ENCODE data around the gene GRK5. TPM values are rescaled to one million over a fixed set of nuclear protein-coding genes. Genes with fewer than 3 reads are reported as not detected.

The GRK5 gene
- total RNA-seq, 4 donors from 2014 or later, result 6.2 to 12.5 (median 9.1) TPM

GRCh38 chr10:119201233-119201632 lies 6.1 kb upstream of the GRK5 start:
- peaks cover 0 to 5% of the 10 kb centered on the region in 2 donors for H3K4me1 ChIP-seq
- intact Hi-C loops (cut with DNase I; ENCODE audit: low total_unique reads), result no loop called here
- no peak for ATAC-seq
- in situ Hi-C loops (cut with MboI; ENCODE audit: low sequenced_read_pairs in 4 of 4), result loop anchor here in 3 of 4 donors (5.0 to 10.0 kb wide), 3 partner anchors 214 to 246 kb away; no protein-coding TSS in a partner anchor
- H3K27me3 ChIP-seq, result no peaks in the 10 kb centered on the region
- TF ChIP-seq POLR2A (IDR thresholded peaks at IDR 0.05), result no peak
- TF ChIP-seq CTCF (IDR thresholded peaks at IDR 0.05 in 4 of 5, conservative IDR thresholded peaks at IDR 0.05 in 1 of 5), result no peak
- H3K9me3 ChIP-seq, result no peaks in the 10 kb centered on the region
- no peaks in the 10 kb centered on the region for H3K36me3 ChIP-seq
- H3K27ac ChIP-seq, result no peak overlapping the region
- DNase-seq, result no peak
- no peak overlapping the region for H3K4me3 ChIP-seq

- TF ChIP-seq POLR2A (IDR thresholded peaks at IDR 0.05) (no peak), CTCF (IDR thresholded peaks at IDR 0.05 in 4 of 5, conservative IDR thresholded peaks at IDR 0.05 in 1 of 5) (no peak)
- H3K27ac ChIP-seq, result no peak overlapping the region
- H3K9me3 ChIP-seq, result no peaks in the 10 kb centered on the region
- H3K4me3 ChIP-seq, result no peak overlapping the region
- in situ Hi-C loops (cut with MboI; ENCODE audit: low sequenced_read_pairs in 4 of 4), result loop anchor here in 3 of 4 donors (5.0 to 10.0 kb wide), 3 partner anchors 212 to 244 kb away; no protein-coding TSS in a partner anchor
- H3K27me3 ChIP-seq, result no peaks in the 10 kb centered on the region
- intact Hi-C loops (cut with DNase I; ENCODE audit: low total_unique reads), result no loop called here
- DNase-seq, result no peak
- peaks cover under 1 to 7% of the 10 kb centered on the region in 2 donors for H3K4me1 ChIP-seq
- ATAC-seq, result no peak
- no peaks in the 10 kb centered on the region for H3K36me3 ChIP-seq
These were observed 4.4 kb upstream of the GRK5 start for GRCh38 chr10:119203006-119203405.

- Histone ChIP-seq H3K9me3 (no peaks in the 10 kb centered on the region), H3K4me3 (peak overlapping the region; percentile 66 to 86 (median 76)), H3K27ac (peak overlapping the region; percentile 87 to 98 (median 92)), H3K36me3 (no peaks in the 10 kb centered on the region), H3K27me3 (no peaks in the 10 kb centered on the region), H3K4me1 (peaks cover 4 to 13% of the 10 kb centered on the region in 2 donors)
- DNase-seq (peak; percentile 40 to 51), ATAC-seq (peak; percentile 2 to 12)
- in situ Hi-C loops (cut with MboI; ENCODE audit: low sequenced_read_pairs in 4 of 4) (loop anchor here in 1 of 4 donors (5.0 to 10.0 kb wide), 2 partner anchors 209 to 236 kb away; no protein-coding TSS in a partner anchor), intact Hi-C loops (cut with DNase I; ENCODE audit: low total_unique reads) (loop anchor here (1.0 to 5.0 kb wide), 5 partner anchors 28 to 239 kb away; partner anchors contain the start of gene PRDX3)
- TF ChIP-seq CTCF (IDR thresholded peaks at IDR 0.05 in 4 of 5, conservative IDR thresholded peaks at IDR 0.05 in 1 of 5), result no peak
- no peak for TF ChIP-seq POLR2A (IDR thresholded peaks at IDR 0.05)
These were observed 1.3 kb upstream of the GRK5 start for GRCh38 chr10:119205894-119206602.

GRCh38 chr10:119206603-119207365 lies 587 bp upstream of the GRK5 start:
- no peaks in the 10 kb centered on the region for H3K9me3 ChIP-seq
- H3K4me1 ChIP-seq, result peaks cover 7 to 13% of the 10 kb centered on the region in 2 donors
- H3K27me3 ChIP-seq, result no peaks in the 10 kb centered on the region
- no peaks in the 10 kb centered on the region for H3K36me3 ChIP-seq
- H3K27ac ChIP-seq, result peak overlapping the region; percentile 87 to 98 (median 92)
- in situ Hi-C loops (cut with MboI; ENCODE audit: low sequenced_read_pairs in 4 of 4), result loop anchor here in 1 of 4 donors (5.0 to 10.0 kb wide), 2 partner anchors 208 to 236 kb away; no protein-coding TSS in a partner anchor
- ATAC-seq, result peak; percentile 73 to 79
- intact Hi-C loops (cut with DNase I; ENCODE audit: low total_unique reads), result loop anchor here (1.0 to 5.0 kb wide), 5 partner anchors 28 to 238 kb away; partner anchors contain the start of gene PRDX3
- peak; percentile 19 to 40 for DNase-seq
- peak; percentile 52 to 95 (median 94) for TF ChIP-seq CTCF (IDR thresholded peaks at IDR 0.05 in 4 of 5, conservative IDR thresholded peaks at IDR 0.05 in 1 of 5)
- TF ChIP-seq POLR2A (IDR thresholded peaks at IDR 0.05), result no peak
- H3K4me3 ChIP-seq, result peak overlapping the region; percentile 66 to 86 (median 76)
